ENCODE results near the gene DUSP5.
"Not testable (repeated sequence)": the region's sequence is repeated elsewhere in the genome, so short reads cannot be mapped to it uniquely, and the experiment has no call there.

The DUSP5 gene, protein sequence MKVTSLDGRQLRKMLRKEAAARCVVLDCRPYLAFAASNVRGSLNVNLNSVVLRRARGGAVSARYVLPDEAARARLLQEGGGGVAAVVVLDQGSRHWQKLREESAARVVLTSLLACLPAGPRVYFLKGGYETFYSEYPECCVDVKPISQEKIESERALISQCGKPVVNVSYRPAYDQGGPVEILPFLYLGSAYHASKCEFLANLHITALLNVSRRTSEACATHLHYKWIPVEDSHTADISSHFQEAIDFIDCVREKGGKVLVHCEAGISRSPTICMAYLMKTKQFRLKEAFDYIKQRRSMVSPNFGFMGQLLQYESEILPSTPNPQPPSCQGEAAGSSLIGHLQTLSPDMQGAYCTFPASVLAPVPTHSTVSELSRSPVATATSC

DNA sequence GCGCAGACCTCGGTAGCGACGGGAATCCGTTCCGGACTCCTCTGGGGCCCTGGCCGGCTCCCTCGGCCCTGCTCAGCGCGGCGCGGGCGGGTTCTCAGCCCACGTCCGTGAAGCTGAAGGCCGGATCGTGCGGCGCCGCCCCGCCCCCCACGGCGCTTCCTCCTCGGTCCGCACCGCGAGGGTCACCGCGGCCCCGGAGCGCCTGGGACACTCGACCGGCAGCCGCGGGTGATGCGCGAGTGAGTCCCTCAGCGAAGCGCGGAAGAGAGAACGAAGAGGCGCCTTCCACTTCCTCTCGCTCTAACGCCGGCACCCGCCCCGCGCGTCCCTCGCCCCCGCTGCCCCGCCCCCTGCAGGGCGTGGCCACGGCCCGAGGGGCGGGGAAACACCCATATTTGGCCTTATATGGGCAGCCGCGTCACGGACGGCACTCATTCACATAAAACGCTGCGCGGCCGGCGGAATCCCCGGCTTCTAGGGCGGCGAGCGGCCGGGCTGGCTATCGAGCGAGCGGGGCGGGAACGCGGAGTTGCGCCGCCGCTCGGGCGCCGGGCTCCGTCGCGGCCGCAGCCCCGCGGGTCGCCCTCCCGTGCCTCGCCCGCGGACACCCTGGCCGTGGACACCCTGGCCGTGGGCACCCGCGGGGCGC, at the start of gene DUSP5:
DUSP5 (plus strand) TSS at position 470 of the 649 bp plus-strand sequence. CDS start 215 bp downstream, outside the sequence.
- DNase-seq, result peak; percentile 94

- DNase-seq, result no peak
Observed at GRCh38 chr10:110448682-110449418, 48.9 kb upstream of the DUSP5 start.

GRCh38 chr10:110455446-110455845, 42.3 kb upstream of the DUSP5 start:
- peak; percentile 23 for DNase-seq

DNA sequence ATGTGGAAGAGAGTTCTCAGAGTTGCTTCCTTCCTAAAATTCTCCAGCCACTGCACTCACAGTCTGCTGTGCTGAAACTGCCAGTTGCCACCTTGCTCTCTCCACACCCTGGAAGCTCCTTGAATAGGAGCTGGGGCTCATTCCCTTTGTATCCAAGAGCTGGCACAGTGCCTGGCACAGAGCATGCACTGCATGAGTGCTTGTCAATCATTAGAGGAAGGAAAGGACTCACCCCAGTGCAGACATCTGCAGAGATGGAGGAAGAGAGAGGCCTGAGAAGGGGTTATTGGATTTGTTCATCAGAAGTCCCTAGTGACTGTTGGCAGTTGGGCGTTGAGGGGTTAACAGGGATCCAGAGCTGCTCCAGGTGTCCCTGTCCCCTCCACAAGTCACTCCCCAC, 41.7 kb upstream of the DUSP5 start:
- no peak for DNase-seq

GRCh38 chr10:110456523-110457091, 41.1 kb upstream of the DUSP5 start:
- no peak for DNase-seq

- no peak for DNase-seq
Observed at GRCh38 chr10:110457851-110458250, 39.9 kb upstream of the DUSP5 start.

- no peak for DNase-seq
Observed at GRCh38 chr10:110458266-110458920, 39.3 kb upstream of the DUSP5 start.

DNA sequence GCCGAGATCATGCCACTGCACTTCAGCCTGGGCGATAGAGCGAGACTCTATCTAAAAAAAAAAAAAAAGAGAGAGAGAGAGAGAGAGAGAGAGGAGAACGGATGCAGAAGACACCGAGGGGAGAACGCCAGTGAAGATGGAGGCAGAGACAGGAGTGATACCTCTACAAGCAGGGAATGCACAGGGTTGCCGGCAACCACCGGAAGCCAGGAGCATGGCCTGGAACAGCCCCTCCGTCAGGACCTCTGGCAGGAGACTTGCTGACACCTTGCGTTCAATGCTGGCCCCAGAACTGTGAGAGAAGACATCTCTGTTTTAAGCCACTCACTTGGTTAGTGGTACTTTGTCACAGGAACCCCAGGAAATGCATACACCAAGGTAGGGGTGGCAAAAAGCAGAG, 38.1 kb upstream of the DUSP5 start:
- DNase-seq, result no peak

- DNase-seq, result peak; percentile 24
Observed at GRCh38 chr10:110460111-110460809, 37.4 kb upstream of the DUSP5 start.

DNA sequence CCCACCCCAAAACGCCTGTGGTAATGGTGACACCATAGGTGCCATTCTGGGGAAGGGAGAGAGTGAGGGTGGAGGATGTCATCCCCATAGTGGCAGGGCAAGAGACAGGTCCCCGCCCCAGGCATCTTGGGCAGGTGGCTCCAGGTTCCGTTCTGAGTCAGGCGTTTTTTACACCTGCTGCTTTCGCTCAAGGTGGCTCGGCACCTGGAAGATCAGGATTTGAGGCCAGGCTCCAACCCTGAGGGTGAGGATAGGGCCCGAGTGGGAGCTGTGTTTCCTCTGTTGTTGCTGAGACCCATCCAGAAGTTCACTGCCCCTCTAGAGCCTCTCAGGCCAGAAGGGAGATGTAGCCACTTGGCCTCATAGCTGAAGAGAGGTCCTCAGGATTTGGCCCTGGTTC, 36.6 kb upstream of the DUSP5 start:
- DNase-seq, result no peak

GRCh38 chr10:110461530-110461929, 36.2 kb upstream of the DUSP5 start:
- no peak for DNase-seq

DNA sequence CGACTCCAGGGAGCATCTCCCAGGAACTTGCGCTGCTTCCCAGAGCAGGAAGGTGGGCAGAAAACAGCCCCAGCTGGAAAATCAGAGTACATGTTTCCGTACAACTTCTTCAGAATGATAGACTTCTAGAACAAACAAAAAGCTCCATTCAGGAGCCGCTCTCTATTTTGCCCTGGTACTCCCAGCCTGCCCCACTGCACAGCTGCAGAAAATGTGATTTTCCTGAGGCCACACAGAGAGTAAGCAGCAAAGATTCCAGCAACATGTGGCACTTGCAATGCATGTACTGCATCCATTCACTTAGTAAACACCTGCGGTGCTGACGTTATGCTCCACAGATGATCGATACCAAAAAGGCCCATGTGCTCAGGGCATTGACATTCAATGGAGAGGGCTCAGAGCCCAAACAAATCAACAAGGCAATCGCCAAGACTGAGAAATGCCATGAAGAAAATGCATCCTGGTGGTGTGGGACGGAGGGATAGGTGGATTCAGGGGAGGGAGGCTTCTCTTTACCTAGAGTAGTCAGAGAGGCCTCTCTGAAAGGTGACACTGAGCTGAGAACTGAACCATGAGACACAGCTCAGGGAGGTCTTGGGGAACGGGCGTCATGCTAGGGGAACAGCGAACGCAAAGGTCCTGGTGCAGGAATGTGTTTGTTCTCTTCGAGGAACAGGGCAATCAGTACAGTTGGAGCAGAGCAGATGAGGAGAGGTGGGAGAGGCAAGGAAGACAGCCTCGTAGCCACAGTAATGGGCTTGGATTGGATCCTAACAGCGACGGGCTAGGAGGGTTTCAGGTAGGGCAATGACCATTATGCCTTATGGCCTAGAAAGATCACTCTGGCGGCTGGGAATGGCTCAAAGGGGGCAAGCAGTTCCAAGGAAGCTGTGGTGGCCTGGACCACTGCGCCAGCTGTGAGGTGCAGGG, 35.3 kb upstream of the DUSP5 start:
- no peak for DNase-seq

DNA sequence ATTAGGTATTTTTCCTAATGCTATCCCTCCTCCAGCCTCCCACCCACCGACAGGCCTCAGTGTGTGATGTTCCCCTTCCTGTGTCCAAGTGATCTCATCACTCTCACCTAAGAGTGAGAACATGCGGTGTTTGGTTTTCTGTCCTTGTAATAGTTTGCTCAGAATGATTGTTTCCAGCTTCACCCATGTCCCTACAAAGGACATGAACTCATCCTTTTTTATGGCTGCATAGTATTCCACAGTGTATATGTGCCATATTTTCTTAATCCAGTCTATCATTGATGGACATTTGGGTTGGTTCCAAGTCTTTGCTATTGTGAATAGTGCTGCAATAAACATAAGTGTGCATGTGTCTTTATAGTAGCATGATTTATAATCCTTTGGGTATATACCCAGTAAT, 29.4 kb upstream of the DUSP5 start:
- DNase-seq, result not testable (repeated sequence)

DNA sequence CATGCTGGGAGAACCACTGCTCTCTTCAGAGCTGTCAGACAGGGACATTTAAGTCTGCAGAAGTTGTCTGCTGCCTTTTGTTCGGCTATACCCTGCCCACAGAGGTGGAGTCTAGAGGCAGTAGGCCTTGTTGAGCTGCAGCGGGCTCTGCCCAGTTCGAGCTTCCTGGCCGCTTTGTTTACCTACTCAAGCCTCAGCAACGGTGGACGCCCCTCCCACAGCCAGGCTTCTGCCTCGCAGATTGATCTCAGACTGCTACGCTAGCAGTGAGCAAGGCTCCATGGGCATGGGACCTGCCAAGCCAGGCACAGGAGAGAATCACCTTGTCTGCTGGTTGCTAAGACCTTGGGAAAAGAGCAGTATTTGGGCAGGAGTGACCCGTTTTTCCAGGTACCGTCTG, 27.2 kb upstream of the DUSP5 start:
- DNase-seq, result not testable (repeated sequence)

DNA sequence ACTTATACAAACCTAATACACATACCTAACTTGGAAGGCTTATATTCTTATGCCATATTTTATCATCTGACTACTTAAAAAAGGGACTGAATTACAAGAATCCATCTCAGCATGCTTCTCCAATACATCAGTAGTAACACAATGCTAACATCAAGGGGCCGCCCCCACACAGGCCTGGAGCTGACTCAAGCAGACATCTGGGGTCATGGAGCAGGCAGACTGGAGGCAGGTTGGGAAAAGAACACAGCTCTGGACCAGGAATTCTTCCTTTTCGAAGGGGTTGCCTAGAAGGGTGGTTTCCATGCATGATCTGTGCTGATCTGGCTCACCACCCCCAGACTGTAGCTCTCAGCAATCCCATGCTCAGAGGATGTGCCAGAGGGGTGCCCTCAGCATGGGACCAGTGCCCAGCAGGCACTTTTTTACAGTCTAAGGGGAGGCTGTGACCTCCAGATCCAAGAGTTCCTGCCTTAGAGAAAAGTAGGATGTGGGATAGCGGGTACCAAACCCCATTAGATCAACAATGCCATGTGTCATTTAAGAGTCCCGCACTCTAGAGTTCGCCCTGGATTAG, 26.1 kb upstream of the DUSP5 start:
- no peak for DNase-seq

- DNase-seq, result no peak
Observed at GRCh38 chr10:110474017-110474416, 23.7 kb upstream of the DUSP5 start.

- no peak for DNase-seq
Observed at GRCh38 chr10:110474826-110475225, 22.9 kb upstream of the DUSP5 start.

DNA sequence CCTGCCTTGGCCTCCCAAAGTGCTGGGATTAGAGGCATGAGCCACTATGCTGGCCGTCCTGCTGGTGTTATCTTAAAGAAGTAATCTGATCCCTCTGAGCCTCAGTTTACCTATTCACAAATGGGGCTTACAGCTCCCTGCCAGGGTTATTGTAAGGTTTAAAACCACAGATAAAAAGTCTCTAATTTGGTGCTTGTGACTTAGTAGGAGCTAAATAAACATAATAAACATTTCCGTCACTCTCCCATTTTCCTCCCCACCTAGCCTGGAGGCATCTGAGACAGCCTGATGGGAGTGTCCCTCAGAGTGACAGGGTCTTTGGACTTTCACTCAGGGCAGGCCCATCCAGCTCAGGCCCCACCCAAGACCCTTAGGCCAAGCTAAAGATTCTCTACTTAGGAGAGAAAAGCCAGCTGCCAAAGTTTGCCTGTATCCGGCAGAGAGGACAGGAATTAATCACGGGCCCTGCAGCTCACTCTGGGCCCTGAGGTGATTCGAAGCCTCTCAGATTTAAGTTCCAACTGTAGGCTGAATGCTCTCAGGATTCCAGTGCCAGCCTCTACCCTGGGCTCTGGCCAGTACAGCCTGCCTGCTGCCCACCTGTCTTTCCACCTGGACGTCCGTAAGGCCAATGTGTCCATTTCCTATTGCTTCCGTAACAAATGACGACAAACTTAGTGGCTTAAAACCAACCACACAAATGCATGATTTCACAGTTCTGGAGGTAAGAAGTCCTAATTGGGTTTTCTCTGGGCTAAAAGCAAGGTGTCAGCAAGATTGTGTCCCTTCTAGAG, 21.8 kb upstream of the DUSP5 start:
- no peak for DNase-seq

GRCh38 chr10:110479710-110480109, 18.0 kb upstream of the DUSP5 start:
- DNase-seq, result no peak

DNA sequence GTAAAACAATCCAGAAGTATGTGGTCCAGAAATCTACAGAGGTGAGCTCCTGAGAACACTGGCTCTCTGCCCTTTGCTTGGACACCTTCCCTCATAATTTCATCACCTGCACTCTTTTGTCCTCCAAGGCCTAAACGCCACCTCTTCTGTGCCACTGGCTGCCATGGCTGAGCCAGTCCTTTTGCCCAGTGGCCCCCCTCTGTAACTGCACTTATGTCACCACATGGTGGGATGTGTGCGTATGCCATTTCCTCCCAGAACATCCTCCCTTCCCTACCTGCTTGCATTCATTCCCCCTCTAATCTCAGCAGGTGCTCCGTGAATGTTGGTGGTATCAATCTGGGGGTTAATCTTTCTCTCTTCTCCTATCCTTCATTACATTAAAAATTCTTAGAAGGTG, 17.3 kb upstream of the DUSP5 start:
- DNase-seq, result no peak

All from stimulated activated CD4-positive, alpha-beta T cell treated with anti-CD3 and anti-CD28 coated beads, Interleukin-1b, Interleukin-23, amount 100 ng/mL, for 48 hours (primary cell).